Measurements from ENCODE around the gene ACACB. TPM values are rescaled to one million over a fixed set of nuclear protein-coding genes. Genes with fewer than 3 reads are reported as not detected.
A peak's percentile ranks its signal among the peaks of the same experiment; 100 is the strongest.

Gene ACACB
- total and polyA plus RNA-seq, 2 experiments from 2014 or later, result 6.2 to 15.4 TPM

GRCh38 chr12:109240365-109240764, 124.0 kb downstream of the ACACB start:
- peaks cover 13% of the 10 kb centered on the region; the same call in 2 of the 3 replicates for H3K36me3 Mint-ChIP-seq (ENCODE audit: low read depth)
- DNase-seq (ENCODE audit: low spot score), result no peak
- no peak for ATAC-seq
- H3K9me2 ChIP-seq (ENCODE audit: insufficient read depth), result no peaks in the 10 kb centered on the region
- H3K4me3 Mint-ChIP-seq, result no peak overlapping the region
- H3K36me3 ChIP-seq (ENCODE audit: insufficient read depth), result no peaks in the 10 kb centered on the region
- no peak overlapping the region for H3K27ac Mint-ChIP-seq
- TF ChIP-seq ZNF114 (CRISPR knock-in tag; IDR thresholded peaks at IDR 0.05), result no peak
- no peak for TF ChIP-seq CTCF (conservative IDR thresholded peaks at IDR 0.05; ENCODE audit: low read depth in 2 of 2)
- no peak for TF ChIP-seq ZNF331 (CRISPR knock-in tag; IDR thresholded peaks at IDR 0.05; ENCODE audit: low read depth)
- no peak for TF ChIP-seq POLR2AphosphoS5 (IDR thresholded peaks at IDR 0.05; ENCODE audit: low read depth)
- H2AFZ ChIP-seq, result no peak overlapping the region
- no peaks in the 10 kb centered on the region for H3K4me1 ChIP-seq (ENCODE audit: insufficient read depth)
- H3K27me3 Mint-ChIP-seq (ENCODE audit: insufficient read depth, low read depth, poor library complexity), result peaks cover 5% of the 10 kb centered on the region
- H3K79me2 ChIP-seq (replicated peaks; ENCODE audit: insufficient read depth), result no peaks in the 10 kb centered on the region
- H3K27ac ChIP-seq (ENCODE audit: low read depth), result no peak overlapping the region
- H3K9me3 Mint-ChIP-seq, result no peaks in the 10 kb centered on the region
- H4K20me1 ChIP-seq (replicated peaks; ENCODE audit: insufficient read depth), result no peaks in the 10 kb centered on the region; the same call in 1 of the 2 replicates
- no peak overlapping the region for H3K4me2 ChIP-seq
- H3K27me3 ChIP-seq (ENCODE audit: insufficient read depth), result no peaks in the 10 kb centered on the region
- no peaks in the 10 kb centered on the region for H3F3A ChIP-seq (replicated peaks; ENCODE audit: low read depth)
- no peak overlapping the region for H3K4me3 ChIP-seq
- H3K4me1 Mint-ChIP-seq, result no peaks in the 10 kb centered on the region

GRCh38 chr12:109241936-109242335, 125.5 kb downstream of the ACACB start:
- Histone ChIP-seq H3K27me3 (ENCODE audit: insufficient read depth) (no peaks in the 10 kb centered on the region), H3K4me2 (no peak overlapping the region), H3F3A (replicated peaks; ENCODE audit: low read depth) (no peaks in the 10 kb centered on the region), H3K27ac (ENCODE audit: low read depth) (no peak overlapping the region), H3K4me3 (no peak overlapping the region), H3K9me2 (ENCODE audit: insufficient read depth) (no peaks in the 10 kb centered on the region), H2AFZ (no peak overlapping the region), H3K36me3 (ENCODE audit: insufficient read depth) (no peaks in the 10 kb centered on the region), H4K20me1 (replicated peaks; ENCODE audit: insufficient read depth) (no peaks in the 10 kb centered on the region; the same call in 1 of the 2 replicates), H3K4me1 (ENCODE audit: insufficient read depth) (no peaks in the 10 kb centered on the region), H3K79me2 (replicated peaks; ENCODE audit: insufficient read depth) (no peaks in the 10 kb centered on the region)
- ATAC-seq (no peak), DNase-seq (ENCODE audit: low spot score) (no peak)
- Mint-ChIP-seq H3K27ac (peak overlapping the region; percentile 45; the same call in 1 of the 2 replicates), H3K27me3 (ENCODE audit: insufficient read depth, low read depth, poor library complexity) (peaks cover 2% of the 10 kb centered on the region), H3K4me1 (no peaks in the 10 kb centered on the region), H3K4me3 (no peak overlapping the region), H3K9me3 (no peaks in the 10 kb centered on the region), H3K36me3 (ENCODE audit: low read depth) (peaks cover 13% of the 10 kb centered on the region; the same call in 2 of the 3 replicates)
- TF ChIP-seq JUNB (IDR thresholded peaks at IDR 0.05; ENCODE audit: unreplicated experiment), result no peak
- no peak for TF ChIP-seq STAT1 (IDR thresholded peaks at IDR 0.05; ENCODE audit: unreplicated experiment)
- no peak for TF ChIP-seq ETS1 (IDR thresholded peaks at IDR 0.05)
- TF ChIP-seq REST (IDR thresholded peaks at IDR 0.05; ENCODE audit: unreplicated experiment), result no peak
- TF ChIP-seq ZNF462 (CRISPR knock-in tag; IDR thresholded peaks at IDR 0.05), result no peak
- no peak for TF ChIP-seq EZH2phosphoT487 (IDR thresholded peaks at IDR 0.05; ENCODE audit: unreplicated experiment)

Data from GM23338 (cell line).